ENCODE data around the gene ELL.
"Not testable (repeated sequence)": the region's sequence is repeated elsewhere in the genome, so short reads cannot be mapped to it uniquely, and the experiment has no call there.

Gene ELL

GRCh38 chr19:18532168-18532890 is 10.5 kb upstream of the ELL start:
- no peak for DNase-seq (ENCODE audit: low read depth in 2 of 2, low spot score in 1 of 2)

GRCh38 chr19:18531485-18531884 is 9.6 kb upstream of the ELL start:
- DNase-seq (ENCODE audit: low read depth in 2 of 2, low spot score in 1 of 2): no peak

DNA sequence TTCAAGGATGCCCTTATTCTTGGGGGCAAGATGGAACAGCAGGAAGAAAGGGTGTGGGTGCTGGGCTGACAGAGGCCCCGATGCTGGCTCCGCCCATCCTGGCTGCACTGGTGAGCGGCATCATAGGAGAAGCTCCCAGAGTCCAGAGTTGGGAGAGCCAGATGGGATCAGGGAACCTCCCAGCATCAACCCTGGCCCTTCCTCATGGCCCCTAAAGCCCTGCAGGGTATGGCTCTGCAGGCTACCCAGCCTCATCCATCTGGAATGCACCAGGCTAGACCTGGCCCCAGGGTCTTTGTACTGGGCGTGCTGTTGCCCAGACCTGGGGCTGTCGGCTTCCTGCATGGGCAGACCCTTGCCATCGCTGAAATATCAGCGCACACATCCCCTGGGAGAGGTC is 7.9 kb upstream of the ELL start:
- no peak for DNase-seq (ENCODE audit: low read depth in 2 of 2, low spot score in 1 of 2)

DNA sequence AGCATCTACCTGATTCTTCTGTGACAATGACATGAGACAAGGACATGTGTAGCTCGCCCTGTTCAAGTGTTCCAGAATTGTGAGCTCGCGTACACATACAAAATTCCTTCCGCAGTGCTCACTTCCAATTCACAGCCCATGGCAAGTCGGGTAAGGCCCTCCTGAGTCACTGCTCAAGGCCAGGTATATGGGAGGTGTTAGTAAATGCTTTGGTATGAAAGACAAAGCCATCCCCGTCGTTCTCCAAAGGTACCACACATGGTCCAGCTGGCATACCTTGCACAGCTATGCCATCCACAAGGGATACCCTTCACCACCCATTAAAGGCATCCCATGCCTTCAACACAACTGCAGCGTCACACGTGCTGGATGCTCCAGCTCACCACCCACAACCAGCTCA is 4.4 kb upstream of the ELL start:
- DNase-seq (ENCODE audit: low read depth in 2 of 2, low spot score in 1 of 2): no peak

DNA sequence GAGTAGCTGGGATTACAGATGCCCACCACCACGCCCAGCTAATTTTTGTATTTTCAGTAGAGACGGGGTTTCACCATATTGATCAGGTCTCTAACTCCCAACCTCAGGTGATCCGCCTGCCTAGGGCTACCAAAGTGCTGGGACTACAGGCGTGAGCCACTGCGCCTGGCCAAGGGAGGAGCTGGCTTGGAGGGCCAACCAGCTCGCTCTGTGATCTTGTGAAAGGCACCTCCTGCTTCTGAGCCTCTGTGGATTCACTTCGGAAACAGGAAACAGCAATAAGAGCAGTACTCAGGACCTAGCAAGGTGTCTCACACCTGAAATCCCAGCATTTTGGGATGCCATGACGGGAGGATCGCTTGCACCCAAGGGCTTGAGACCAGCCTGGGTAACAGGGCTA is 2.0 kb upstream of the ELL start:
- DNase-seq (ENCODE audit: low read depth in 2 of 2, low spot score in 1 of 2): no peak

DNA sequence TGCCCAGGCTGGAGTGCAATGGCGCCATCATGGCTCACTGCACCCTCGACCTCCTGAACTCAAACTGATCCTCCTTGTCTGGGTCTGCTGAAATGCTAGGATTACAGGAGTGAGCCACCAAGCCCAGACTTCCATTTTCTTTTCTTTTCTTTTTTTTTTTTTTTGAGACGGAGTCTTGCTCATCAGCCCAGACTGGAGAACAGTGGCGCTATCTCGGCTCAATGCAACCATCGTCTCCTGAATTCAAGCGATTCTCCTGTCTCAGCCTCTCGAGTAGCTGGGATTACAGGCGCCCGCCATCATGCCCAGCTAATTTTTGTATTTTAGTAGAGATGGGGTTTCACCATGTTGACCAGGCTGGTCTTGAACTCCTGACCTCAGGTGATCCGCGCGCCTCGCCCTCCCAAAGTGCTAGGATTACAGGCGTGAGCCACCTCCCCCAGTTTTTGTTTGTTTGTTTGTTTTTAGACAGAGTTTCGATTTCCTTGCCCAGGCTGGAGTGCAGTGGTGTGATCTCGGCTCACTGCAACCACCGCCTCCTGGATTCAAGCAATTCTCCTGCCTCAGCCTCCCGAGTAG is 1.1 kb upstream of the ELL start:
- not testable (repeated sequence) for DNase-seq (ENCODE audit: low read depth in 2 of 2, low spot score in 1 of 2)

DNA sequence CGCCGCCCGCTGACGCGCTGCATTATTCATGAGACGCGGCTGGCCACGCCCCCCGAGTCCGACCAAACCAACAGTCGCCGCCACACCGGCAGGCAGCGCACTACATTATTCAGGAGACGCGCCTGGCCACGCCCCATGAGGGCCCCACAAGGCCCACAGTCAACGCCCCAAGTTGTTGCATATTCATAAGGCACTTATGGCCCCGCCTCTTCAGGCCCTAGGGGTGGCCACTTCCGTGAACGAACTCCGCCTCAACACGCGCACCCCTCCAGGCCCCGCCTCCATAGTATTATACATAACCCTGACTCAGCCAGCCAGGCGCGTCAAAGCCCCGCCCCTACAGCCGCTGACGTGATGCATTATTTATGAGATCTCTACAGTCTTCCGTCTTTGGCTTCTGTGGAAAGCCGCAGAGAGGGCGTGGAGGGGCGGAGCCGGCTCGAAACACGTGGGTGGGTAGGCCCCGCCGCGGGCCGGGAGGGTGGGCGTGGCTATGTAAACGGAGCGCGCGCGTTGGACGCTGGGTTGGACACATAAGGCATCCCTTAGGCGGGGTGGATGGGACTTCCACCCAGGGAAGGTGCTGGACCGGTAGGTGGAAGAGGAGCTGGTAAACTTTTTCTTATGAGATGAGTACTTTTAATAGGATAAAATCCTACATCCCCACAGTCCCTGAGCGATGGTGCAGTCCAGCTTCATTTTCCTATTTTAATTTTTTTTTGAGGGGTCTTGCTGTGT is 423 bp upstream of the ELL start:
- DNase-seq (ENCODE audit: low read depth in 2 of 2, low spot score in 1 of 2): peak; percentile 99 to 100

DNA sequence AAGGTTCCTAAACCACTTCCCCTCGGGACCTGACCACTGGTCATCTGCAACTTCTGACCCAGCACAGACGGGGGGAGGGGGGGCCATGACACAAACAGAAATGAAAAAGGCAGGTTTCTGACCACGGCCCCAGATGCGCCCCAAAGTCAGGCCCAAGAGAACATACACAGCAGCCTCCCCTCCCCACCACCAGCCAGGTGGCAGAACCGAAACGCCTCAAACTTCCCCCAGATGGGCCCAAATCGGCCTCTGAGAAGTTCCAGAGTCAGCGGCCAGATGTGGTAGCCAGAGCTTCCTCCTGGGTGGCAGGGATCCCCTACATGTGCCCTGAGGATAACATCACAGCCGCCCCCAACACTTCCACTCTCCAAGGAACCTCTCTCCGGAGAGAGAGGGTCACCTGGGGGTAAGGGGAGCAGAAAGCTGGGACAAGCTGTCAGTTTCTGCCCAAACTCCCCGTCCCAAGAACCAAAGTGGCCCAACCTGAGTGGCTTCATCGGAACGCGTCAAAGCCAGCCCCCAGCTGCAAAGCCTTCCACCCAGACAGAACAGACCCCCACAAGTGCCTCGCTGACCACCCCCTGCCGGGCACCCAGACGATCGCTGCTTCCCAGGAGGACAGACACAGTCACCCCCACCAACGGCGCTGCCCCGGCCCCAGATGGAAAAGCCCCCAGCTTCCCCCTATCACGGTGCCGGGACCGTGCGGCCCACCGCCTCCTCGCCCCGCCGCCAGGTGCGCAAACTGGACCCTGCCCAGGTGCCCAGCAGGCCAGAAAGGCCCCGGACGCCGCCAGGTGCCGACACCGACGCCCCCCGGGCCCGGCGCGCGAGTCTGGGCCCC is 800 bp downstream of the ELL start:
- DNase-seq (ENCODE audit: low read depth in 2 of 2, low spot score in 1 of 2): no peak

- peak in 1 of 2 donors; percentile 30 for DNase-seq (ENCODE audit: low read depth in 2 of 2, low spot score in 1 of 2)
Observed at GRCh38 chr19:18519962-18520847, 1.7 kb downstream of the ELL start.

DNA sequence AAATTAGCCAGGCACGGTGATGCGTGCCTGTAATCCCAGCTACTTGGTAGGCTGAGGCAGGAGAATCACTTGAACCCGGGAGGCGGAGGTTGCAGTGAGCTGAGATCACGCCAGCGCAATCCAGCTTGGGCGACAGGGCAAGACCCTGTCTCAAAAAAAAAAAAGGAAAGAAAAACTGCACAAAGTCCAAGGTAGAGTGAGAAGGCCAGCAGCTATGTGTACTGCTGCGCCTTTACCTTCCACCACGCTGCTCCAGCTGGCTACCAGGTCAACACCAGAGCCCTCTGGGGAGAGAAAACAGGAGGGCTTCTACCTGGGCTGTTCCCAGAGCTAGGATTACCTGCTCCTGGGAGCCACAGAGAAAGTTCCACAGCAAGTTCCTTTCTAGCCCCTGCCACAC is 3.2 kb downstream of the ELL start:
- DNase-seq (ENCODE audit: low read depth in 2 of 2, low spot score in 1 of 2): no peak

DNA sequence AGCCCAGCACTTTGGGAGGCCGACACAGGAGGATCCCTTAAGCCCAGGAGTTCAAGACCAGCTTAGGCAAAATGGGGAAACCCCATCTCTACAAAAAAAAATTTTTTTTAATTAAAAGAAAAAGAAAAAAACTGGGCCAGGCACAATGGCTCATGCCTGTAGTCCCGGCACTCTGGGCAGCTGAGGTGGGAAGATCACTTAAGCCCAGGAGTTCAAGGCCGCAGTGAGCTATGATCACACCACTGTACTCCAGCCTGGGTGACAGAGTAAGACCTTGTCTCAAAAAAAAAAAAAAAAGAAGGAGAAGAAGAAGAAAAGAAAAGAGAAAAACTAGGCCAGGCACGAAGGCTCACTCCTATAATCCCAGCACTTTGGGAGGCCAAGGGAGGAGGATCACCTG is 4.3 kb downstream of the ELL start:
- DNase-seq (ENCODE audit: low read depth in 2 of 2, low spot score in 1 of 2): no peak

- no peak for DNase-seq (ENCODE audit: low read depth in 2 of 2, low spot score in 1 of 2)
Observed at GRCh38 chr19:18515959-18516358, 5.9 kb downstream of the ELL start.

DNA sequence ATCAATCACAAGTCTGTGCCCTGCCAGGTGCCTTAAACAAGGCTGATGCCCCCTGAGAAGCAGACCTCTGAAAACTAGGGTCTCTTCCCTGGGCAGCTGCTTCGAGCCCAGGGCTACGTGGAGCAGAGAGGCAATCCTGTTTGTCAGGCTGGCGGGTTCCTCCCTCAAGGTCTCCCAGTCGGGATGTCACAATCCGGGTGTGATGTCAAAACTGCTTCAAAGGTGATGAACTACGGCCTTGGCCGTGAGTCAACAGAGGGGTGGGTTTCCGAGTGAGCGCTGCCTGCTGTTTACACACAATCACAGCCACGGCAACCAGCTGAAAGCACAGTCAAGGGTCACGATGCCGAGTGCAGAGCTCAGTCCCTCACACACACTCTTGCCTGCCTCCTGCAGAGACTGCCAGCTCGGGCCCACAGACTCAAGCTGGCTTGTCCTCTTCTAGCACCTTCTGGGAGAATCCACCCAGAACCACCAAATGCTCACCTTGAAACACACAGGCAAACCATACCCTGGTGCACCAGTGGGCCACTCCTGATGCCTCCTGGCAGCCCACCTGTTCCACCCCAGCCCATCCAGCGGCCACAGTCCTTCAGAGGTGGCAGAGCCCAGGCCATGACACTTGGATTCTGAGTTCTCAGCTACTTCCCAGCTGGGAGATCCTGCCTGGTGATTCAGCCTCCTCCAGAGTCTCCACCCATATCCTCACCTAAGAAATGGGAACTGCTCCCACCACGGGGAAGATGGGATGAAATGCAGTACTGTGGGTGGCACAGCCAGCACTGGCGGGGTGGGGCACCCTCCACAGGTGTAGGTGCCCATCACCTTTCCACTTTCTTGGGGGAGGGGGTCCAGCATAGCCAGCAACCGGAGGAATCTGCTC is 6.8 kb downstream of the ELL start:
- DNase-seq (ENCODE audit: low read depth in 2 of 2, low spot score in 1 of 2): no peak

DNA sequence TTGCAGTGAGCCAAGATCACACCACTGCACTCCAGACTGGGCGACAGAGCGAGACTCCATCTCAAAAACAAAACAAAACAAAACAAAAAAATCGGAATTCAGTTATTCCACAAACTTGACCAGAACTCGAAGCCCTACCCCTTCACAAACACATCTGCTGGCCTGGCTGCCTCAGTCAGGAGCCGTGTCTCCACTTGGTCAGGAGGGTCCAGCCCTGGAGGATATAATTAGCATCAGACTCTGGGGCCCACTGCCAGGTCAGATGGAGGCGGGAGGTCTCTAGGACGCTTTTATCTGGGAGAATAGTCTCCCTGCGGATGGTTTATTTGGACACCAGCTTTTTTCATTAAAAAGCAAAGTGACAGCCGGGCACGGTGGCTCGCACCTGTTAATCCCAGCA is 8.0 kb downstream of the ELL start:
- DNase-seq (ENCODE audit: low read depth in 2 of 2, low spot score in 1 of 2): no peak

GRCh38 chr19:18510216-18510615 is 11.7 kb downstream of the ELL start:
- DNase-seq (ENCODE audit: low read depth in 2 of 2, low spot score in 1 of 2): no peak

DNA sequence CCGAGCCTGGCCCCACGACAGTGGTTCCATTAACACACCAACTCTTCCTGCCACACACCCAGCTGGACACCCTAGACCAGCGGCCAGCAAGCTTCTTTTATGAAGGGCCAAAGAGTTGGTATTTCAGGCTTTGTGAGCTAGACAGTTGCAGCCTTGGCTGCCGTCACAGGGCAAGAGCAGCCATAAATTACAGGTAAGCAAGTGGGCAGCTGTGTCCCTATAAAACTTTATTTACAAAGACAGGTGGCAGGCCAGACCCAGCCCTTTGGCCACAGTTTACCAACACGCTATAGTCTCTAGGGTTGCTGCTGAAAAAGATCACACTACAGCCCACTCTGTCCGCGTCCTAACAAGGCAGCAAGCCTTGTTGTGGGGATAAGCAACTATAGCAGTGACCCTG is 13.3 kb downstream of the ELL start:
- DNase-seq (ENCODE audit: low read depth in 2 of 2, low spot score in 1 of 2): no peak

DNA sequence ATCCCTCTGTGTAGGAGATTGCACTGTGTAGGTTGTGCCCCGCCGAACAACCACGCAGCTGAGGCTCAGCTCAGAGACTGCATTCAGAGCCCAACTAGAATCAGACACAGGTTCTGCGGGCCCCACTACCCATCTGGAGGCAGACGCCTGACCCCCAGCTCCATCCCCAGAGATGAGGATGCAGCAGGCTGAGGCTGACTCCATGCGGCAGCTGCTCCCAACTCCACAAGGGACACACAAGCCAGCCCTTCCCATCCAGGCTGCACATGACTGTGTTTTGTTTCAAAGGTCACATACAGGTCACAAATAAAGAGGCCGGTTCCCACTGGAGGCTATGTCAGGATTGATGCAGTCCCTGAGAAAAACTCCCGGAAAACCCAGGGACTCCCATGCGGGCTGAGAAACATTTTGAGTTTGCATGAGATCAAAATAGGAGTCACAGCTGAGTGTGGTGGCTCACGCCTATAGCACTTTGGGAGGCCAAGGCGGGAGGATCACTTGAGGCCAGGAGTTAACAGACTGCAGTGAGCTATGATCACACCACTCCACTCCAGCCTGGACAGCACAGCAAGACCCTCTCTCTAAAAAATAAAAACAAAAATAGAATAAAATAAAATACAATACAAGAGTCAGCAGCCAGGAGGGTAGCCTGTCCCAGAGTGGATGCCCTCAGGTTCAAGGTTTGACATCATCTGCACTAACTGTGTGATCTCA is 14.0 kb downstream of the ELL start:
- DNase-seq (ENCODE audit: low read depth in 2 of 2, low spot score in 1 of 2): no peak

GRCh38 chr19:18507021-18507726 is 14.7 kb downstream of the ELL start:
- no peak for DNase-seq (ENCODE audit: low read depth in 2 of 2, low spot score in 1 of 2)

All from stimulated activated CD8-positive, alpha-beta memory T cell treated with anti-CD3 and anti-CD28 coated beads, Interleukin-4, amount 100 ng/mL, for 1 hour (primary cell).